Measurements from ENCODE around the gene PDZRN3.

Gene PDZRN3

DNA sequence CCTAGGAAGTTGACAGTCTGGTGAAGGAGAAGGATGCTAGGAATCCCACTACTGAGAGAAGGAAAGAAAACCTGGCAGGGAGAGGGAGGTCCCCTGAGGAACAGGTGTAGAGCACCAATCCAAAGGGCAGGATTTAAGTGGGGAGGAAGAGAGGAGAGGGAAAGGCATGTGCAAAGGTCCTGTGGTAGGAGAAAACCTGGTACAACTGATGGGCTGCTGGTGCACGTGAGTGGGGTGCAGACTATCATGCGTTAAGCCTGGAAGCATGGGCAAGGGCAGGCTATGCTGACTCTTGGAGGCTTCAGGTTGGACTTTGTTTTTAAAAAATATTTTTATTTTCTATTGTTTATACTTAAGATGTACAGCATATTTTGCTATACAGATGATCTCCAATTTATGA is 209.6 kb downstream of the PDZRN3 start:
- DNase-seq (ENCODE audit: low spot score), result no peak

DNA sequence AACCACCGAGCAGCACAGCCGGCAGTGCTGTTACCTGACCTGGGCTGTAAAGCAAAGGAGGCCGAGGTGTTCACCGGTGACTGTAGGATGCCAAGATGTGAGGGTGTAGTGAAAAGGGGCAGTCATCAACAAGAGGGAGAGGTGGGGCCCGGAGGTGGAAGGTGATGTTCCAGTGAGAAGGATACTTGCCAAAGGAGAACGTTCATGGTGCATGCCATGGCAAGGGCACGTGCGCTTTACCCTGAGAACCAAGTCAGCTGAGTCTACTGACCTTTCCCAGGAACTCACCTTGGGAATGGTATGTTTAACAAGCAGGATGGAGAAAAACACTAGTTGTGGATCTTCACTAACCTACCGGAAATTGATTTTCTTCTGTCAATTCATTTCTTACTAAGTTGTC is 211.1 kb downstream of the PDZRN3 start:
- no peak for DNase-seq (ENCODE audit: low spot score)

DNA sequence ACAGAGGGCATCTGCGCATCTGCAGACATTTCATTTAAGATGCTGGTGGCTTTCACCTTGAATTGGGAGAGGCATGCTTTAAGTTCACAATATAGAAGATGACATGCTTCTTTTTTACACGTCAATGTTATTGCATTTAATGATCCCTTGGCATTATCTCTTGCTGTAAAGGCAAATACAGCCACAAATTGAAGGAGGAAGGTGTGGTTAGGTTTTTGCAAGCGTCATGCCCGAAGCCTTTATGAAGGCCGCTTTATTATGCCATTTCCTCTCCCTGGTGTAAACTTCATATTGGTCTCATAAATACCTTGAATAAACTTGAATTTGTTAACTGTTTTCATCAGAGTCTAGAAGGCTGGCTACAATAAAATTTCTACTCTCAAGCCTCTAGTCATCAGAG is 212.7 kb downstream of the PDZRN3 start:
- no peak for DNase-seq (ENCODE audit: low spot score)

DNA sequence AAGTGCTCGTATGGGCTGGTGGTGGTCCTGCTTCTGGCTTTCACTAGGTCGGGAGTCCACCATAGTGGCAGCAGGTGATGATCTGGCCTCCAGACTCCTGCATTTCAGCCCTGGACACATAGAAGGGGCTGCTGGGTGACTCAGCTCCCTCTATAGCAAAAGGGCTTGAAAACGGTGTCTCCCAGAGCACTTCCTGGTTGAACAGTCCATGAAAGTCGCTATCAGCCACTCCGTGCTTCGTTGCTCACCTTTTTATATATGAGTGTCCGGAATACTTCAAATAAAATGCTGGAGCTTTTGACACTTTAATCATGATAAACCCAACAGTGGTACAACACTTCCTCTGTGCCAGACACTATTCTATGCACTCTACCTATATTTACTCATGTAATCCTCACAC is 213.2 kb downstream of the PDZRN3 start:
- no peak for DNase-seq (ENCODE audit: low spot score)

DNA sequence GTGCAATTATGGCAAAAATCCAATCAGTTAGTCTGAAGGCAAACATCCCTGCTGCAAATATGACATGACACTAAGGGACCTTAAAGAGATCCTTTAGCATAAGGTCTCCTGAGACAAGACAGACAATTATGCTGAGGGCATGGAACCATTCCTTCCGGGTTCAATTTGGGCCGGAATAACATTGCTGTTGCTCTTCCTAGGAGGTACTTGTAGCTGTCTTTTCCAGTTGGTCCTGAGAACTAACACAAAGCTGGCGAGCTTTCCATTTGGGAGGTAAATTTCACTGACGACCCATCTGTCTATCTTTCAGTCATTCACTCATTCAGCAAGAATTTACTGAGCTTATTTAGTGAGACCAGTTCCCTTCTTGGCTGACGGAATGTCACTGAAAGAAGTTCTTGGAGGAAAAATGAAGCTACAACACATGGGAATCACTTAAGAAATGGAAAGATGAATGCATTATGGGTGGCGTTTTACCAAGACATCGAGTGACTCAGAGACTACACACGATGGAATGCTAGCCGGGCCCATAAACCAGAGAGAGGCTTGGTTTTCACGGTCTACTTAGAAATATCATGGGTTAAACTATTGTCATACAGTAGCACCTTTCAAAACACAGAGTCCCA is 215.5 kb downstream of the PDZRN3 start:
- no peak for DNase-seq (ENCODE audit: low spot score)

DNA sequence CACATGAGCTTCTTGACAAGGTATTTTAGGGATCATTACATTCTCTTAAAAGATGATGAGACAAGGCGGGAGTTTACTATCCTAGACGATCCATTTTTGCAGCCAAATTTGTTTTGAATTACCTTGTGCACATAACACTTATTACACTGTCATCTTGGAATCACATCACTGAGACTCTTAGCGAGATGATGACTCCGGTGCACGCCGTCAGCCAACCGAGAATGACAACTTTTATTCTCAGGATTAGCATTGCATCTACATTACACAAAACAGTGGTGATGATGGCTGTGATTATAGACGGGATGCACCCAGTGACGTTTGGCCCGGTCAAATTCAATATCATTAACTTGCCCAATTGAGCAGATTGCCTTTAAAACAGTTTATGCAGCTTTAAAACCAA is 216.1 kb downstream of the PDZRN3 start:
- no peak for DNase-seq (ENCODE audit: low spot score)

DNA sequence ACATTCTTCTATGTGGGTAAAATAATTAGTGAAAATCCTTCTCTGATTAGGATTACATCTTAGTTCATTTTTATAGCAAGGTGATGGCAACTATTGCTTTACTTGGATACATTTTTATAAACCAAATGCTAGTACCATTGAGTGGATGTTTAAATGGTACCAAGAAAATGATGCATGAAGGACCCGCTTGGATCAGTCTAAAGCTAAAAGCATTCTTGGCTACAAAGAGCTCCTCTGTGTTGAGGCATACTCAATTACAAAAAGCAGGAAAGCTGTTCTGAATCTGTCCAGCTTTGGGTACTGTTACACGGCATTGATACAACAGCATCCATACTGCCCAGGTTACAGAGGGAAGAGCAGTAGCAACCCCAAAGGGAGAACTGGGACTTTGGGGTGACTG is 217.2 kb downstream of the PDZRN3 start:
- DNase-seq (ENCODE audit: low spot score), result no peak

DNA sequence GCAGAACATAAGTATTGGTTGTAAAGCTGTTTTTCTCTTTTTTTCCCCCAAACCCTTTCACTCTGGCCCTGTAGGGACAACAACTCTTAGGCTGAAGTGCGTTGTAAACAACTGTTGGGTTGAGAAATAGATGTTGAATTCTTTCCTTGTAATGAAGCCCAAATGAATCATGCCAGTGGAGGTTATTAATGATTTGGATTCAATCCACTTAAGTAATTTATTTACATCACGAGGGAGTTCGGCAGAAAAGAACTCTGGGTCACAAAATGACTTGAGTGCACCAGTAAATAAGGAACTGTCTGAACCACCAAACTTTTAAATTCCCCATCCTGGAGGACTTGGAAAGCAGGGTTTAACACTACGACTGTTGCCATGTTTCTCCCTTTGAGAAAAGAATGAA is 218.9 kb downstream of the PDZRN3 start:
- no peak for DNase-seq (ENCODE audit: low spot score)

DNA sequence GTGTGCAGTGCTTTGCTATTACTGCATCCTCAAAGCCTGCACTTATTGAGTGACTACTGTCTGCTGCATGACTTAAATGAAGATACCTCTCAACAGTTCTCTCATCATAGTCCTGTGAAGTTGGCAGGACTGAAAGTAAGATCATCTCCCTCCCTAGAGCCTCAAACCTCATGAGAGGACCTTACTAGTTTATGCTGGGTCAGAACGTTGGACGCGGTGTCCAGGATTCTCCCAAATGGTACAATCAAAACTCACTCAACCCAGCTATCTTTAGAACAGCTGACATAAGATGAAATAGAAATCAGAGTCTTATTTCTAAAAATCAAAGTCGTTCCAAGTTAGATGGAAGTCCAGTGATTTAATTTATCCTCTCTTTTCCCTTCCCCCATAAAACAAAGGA is 219.7 kb downstream of the PDZRN3 start:
- no peak for DNase-seq (ENCODE audit: low spot score)

DNA sequence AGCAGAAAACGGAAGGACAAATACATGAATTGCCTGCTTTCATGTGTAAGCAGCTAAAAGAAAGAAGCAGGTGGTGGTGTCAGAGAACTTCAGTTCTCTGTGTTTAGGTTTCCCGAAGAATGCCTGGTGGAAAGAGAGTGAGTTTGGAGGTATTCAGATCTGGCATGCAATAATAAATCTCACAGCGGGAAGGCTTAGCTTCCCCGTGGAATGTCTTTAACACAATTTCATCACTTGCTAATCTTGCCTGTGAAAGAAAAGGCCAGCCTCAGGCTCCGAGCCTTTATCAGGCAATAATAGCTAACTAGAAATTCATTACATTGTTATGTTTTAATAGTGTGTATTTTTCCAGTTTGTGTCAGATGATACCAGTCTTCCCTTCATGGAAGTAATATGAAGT is 220.3 kb downstream of the PDZRN3 start:
- DNase-seq (ENCODE audit: low spot score), result no peak

DNA sequence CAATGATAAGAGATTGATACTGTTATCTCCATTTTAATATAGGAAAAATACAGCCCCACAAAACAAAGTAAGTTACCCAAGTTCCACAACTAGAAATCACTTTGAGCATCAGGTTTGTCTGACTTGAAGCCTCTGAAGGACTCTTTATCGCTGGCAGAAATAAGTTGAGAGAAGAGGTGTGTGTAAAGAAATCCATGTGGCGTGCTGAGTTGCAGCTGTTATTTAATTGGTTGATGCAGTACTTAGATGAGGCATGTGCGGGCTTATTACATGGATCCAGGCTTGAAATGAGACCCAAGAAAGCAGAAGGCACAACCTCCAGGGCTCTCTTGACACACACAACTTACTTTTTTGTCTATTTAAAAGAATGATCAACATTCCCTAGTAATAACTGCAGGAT is 221.3 kb downstream of the PDZRN3 start:
- DNase-seq (ENCODE audit: low spot score), result no peak

DNA sequence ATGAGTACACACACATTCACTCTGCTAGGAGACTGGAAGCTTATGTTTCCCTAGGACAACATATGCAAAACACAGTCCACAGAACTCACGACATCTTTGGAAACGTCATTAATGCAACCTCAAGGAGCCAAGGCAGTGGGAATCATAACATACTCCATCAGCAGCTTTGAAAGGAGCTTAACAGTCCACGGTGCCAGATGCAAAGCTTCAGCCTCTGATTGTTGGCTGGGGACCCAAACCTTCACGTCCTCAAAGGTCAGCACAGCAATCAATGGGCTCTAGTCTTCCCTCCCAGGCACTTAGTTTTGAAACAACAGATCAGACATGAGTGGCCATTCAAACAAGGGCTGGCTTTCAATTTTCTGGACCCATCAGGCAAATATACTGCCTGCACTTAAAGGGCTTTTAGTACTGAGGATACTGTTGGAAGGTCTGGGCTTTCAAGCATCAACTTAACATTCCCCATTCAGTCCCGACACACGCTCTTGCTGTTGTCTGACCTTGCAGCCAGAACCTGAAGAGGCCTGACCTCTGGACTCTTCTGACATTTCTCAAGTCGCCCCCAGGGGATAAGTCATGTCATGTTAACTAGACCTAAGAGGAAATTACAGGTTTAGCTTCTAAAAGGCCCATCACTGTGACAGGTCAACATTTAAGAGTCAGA is 223.0 kb downstream of the PDZRN3 start:
- no peak for DNase-seq (ENCODE audit: low spot score)

DNA sequence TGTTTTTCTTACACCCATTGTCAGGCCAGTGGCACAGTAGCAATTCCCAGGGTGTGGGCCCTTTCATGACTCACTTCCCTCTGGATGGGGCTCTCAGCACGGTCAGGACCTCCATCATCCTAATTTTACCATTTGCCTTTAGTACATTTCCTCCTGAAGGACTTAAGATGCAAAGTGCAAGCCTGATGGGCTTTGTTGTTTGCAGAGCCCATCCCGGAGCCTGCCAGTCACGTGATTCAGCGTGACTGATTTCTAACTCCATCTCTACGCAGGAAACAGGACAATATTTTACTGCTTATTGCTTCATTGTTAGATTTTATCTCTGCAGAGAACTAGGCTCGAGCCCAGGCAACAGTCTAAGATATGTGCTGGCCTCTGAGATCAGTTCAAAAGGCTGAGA is 223.7 kb downstream of the PDZRN3 start:
- peak; percentile 26 for DNase-seq (ENCODE audit: low spot score)

DNA sequence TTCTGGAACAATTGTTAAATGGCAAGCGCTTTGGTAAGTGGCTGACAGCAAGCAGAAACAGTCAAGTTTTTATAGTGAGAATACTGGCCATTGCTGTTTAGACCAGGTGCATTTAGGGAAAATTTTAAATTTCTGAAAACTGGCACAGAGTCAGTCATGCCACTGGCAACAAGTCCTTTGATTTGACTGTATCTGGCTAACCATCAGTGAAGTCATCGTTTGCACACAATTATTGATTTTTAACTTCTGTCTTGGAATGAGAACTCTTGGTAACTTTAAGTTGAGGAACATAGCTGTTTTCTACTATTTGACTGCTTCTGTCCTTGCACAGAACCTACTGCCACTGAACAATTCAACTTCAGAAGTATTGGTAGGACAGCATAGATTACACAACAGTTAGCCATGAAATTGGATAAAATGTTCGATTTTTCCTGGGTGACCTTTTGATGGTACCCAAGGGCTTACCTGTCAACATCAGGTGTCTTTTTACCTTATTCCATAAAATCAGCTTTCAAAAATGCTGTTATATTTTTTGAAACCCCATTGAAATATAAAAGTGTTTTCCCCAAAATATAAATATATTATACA is 225.0 kb downstream of the PDZRN3 start:
- no peak for DNase-seq (ENCODE audit: low spot score)

DNA sequence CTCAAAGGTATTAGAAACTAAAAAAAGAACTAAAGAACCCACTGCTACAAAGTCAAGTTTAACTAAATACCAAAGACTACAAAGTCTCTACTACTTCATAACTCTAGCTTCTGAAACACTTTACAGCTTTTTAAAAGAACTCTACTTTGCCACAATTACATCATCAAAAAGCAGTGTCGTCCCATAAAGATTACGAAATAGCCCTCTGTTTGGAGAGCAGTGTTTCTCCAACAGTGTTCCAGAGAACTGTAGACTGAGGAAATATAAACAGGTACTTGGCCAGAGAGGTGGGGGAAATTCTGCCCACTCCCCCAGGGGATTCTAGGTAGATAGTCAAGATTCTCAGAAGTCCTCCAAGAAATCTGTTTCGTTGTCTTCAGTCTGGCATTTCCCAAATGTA is 225.6 kb downstream of the PDZRN3 start:
- no peak for DNase-seq (ENCODE audit: low spot score)

DNA sequence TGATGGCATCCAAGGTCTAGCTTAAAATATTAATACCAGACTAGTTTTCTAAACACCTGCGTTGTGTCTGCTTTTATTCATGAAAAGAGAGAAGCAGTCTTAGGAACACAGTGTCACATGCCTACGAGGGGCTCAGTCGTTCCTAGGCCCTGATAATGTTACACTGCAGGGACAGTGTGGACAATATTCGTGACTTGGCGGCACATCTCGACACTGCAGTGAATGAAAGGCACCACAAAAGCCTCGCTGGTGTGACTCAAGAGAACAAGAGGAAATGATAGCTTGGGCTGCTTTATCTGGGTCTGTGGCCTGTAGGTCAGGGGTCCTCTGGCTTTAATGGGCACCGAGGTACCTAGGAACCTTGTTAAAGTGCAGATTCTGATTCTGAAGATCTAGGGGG is 226.7 kb downstream of the PDZRN3 start:
- no peak for DNase-seq (ENCODE audit: low spot score)

DNA sequence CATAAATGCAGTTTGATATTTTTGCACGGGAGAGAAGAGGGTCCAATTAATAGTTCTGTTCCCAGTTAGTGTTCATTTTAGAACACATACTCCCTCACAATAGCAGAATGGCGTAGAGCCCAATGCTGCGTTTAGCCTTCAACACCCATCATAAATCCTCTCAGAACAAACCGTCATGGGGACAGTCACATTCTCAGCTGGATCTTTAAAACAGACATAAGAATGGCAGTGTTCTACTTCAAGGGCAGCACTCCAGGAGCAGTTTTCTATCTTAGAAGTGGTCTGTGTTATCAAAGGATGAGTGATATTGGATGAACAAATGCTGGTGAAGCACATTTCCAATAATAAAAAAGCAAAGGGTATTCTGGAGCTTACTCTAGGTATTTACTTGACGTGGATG is 230.5 kb downstream of the PDZRN3 start:
- no peak for DNase-seq (ENCODE audit: low spot score)

DNA sequence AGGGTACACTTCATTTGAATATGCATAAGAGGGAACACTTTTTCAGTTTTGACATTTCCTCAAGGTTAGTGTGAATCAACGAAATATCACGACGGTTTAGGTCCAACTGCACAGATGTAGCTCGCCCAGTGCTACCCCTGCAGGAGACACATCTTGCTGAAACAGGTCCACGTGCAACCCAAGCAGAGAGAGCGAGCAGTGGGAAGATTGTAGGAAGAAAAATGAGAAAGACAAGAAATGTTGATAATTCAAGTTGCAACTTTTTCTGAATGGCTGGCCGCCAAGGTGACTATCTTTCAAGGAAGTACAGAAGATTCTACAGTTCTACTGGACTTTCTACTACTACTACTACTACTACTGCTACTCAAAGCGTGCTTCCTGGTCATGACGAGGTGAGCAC is 231.7 kb downstream of the PDZRN3 start:
- no peak for DNase-seq (ENCODE audit: low spot score)

DNA sequence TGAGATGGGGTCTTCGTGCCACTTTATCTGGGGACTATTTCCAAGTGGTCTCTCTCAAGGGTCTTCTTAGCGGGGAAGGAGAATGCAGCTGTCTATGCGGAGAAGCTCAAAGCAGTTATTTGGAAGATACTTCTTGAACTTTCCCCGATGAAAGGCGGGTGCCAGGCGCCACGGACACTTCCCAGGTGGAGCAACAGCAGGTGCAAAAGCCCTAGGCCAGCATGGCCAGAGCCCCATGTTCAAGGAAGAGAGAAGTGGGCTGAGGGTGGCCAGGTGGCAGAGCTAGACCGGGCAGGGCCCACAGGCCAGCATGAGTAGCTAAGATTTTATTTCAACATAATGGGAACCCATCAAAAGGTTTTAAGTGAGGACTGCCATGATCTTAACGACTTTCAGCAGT is 232.8 kb downstream of the PDZRN3 start:
- DNase-seq (ENCODE audit: low spot score), result no peak

DNA sequence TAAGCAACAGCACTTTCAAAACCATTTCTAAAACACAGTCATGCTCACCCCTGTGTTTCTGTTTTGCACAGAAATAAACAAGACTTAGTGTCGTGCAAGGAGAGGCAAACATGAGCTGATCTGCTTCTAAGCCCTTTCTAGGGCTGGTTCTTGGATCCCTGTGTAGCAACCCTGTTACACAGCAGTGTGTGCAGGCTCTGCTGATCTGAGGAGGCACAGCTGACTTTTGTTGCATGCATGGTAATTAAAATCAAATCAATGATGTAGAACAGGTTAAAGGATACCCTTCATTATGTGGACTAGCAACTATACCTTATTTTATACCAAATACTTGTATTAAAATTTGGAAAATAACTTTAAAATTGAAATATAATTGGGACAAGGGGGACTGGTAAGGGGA is 234.8 kb downstream of the PDZRN3 start:
- DNase-seq (ENCODE audit: low spot score), result no peak

DNA sequence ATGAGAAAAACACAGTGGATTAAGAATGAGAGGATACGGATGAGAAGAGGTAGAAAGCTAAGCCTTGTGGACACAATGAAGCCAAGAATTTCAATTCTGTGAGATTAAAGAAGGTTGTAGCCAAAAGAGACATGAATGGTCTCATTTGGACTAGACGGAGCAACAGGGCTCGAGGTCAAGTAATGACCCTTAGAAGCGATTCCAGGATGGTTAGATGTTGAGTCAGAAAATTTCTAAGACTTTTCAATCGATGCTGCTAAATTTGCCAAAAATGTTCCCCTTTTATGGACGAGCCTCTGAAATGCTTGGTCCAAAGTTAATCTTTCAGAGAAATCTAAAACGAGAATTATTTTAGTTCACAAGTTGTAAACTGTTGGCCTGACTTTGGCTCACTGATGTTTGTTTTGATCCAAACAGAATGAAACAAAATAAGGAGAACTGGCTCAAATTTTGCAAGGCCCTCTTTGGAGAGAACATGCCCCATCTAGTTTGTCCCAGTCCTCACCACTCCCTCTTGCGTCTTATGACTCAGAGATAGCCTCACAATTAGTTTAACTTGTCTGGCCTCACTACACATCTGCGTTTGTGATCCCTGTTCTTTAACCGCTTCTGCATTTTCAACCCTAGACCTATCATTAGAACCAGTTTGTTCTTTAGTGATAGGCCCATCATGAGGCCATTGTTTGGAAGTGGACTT is 235.5 kb downstream of the PDZRN3 start:
- no peak for DNase-seq (ENCODE audit: low spot score)

DNA sequence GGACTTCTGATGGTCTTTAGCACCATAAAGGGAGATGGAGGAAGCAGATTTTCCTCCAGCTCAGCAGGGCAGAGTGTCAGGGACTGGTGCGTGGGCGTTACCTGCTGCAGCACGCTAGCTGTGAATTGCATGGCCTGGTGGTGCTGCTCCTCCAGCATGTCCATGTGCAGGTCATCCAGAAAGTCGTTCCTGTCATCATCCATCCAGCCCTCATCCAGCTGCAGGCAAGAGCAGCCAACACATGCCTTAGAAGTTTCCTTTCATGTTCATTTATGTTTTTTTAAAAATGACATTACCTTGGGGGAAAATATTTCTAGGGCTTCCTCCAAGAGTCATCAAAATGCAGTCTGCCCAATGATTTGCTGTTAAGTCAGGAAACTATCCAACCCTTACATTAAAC is 239.2 kb downstream of the PDZRN3 start:
- DNase-seq (ENCODE audit: low spot score), result no peak

Data from kidney capillary endothelial cell (primary cell).